Left lung (tissue), 10 donors: ENCODE results near the gene EPHB2. TPM values are rescaled to one million over a fixed set of nuclear protein-coding genes. Genes with fewer than 3 reads are reported as not detected.
A peak's percentile ranks its signal among the peaks of the same experiment; 100 is the strongest.

Source experiments
- ATAC-seq: fragments of 200-7000 bp; cut with Tn5 transposase; one replicate; pipeline ENCODE4 v1.9.1; 2020; ENCODE audit warnings: moderate library complexity
- DNase-seq, 4 donors: peaks; one replicate each; pipeline ENCODE4 v3.0.0-alpha.2; 2013 to 2020
- H3K27ac ChIP-seq, 2 donors: fragments of 200-600 bp; sonication (generic) in 1 of 2; one replicate each; pipeline versions ENCODE4 v1.5.0 to v1.8.0; 2020 to 2021
- H3K27me3 ChIP-seq, 2 donors: fragments of 200-600 bp; sonication (generic) in 1 of 2; one replicate each; pipeline versions ENCODE4 v1.5.0 to v1.8.0; 2020 to 2021
- H3K36me3 ChIP-seq, 2 donors: fragments of 200-600 bp; sonication (generic) in 1 of 2; one replicate each; pipeline versions ENCODE4 v1.5.0 to v1.8.0; 2020 to 2021
- H3K4me1 ChIP-seq, 2 donors: fragments of 200-600 bp; one replicate each; pipeline ENCODE4 v1.8.0; 2021
- H3K4me3 ChIP-seq, 2 donors: fragments of 200-600 bp; sonication (generic) in 1 of 2; one replicate each; pipeline versions ENCODE4 v1.5.0 to v1.8.0; 2020 to 2021; ENCODE audit warnings: mild to moderate bottlenecking in 1 of 2
- H3K9me3 ChIP-seq, 2 donors: fragments of 200-600 bp; sonication (generic) in 1 of 2; one replicate each; pipeline versions ENCODE4 v1.5.0 to v1.8.0; 2020 to 2021
- CTCF ChIP-seq, 2 donors: fragments of 200-600 bp; sonication (generic) in 1 of 2; IDR thresholded peaks; one replicate each; pipeline versions ENCODE4 v1.5.0 to v1.8.0; 2021; ENCODE audit warnings: antibody characterized with exemption in 2 of 2
- intact Hi-C, 2 donors: fragments of 100-400 bp; cut with DNase I; formaldehyde crosslinking; loops; one replicate each; pipeline versions ENCODE4 v1.11.2 to v1.14.2; 2022
- polyA plus RNA-seq, 6 donors: library from polyadenylated mRNA; unstranded; fragments of 120-200 nt; gene quantifications; one replicate each; pipeline ENCODE4 v1.2.1, GENCODE V29; 2013; ENCODE audit not compliant: insufficient read length in 6 of 6
- total RNA-seq, 2 donors: library from RNA; stranded (reverse); fragmentation: NEBNext Ultra II Directional; extraction: Animal tissue kit (Norgen Biotek cat#: 25700); gene quantifications; one replicate each; pipeline ENCODE4 v1.2.1, GENCODE V29; 2021
- donor health status: DM: no; HTN: yes; CAD: no.
- donor health status: DM: no; HTN: no; CAD: no.

The EPHB2 gene
- total and polyA plus RNA-seq, 8 donors: 11.3 to 21.0 (median 17.2) TPM

- DNase-seq (no peak), ATAC-seq (no peak)
- H3K27ac ChIP-seq: no peak overlapping the region
- no peaks in the 10 kb centered on the region for H3K36me3 ChIP-seq
- intact Hi-C loops: no loop called here
- H3K4me3 ChIP-seq: no peak overlapping the region
- no peaks in the 10 kb centered on the region for H3K4me1 ChIP-seq
- H3K9me3 ChIP-seq: no peaks in the 10 kb centered on the region
- TF ChIP-seq CTCF (IDR thresholded peaks at IDR 0.05): no peak
- H3K27me3 ChIP-seq: peaks cover 0 to 6% of the 10 kb centered on the region in 2 donors
These were observed 12.7 kb upstream of the EPHB2 start for GRCh38 chr1:22697980-22698379.

- no peak overlapping the region for H3K4me3 ChIP-seq
- H3K4me1 ChIP-seq: no peaks in the 10 kb centered on the region
- no peak for TF ChIP-seq CTCF (IDR thresholded peaks at IDR 0.05)
- ATAC-seq (no peak), DNase-seq (no peak)
- H3K27me3 ChIP-seq: no peaks in the 10 kb centered on the region
- no peaks in the 10 kb centered on the region for H3K36me3 ChIP-seq
- H3K9me3 ChIP-seq: no peaks in the 10 kb centered on the region
- intact Hi-C loops: loop anchor here in 1 of 2 donors (10.0 kb wide), 1 partner anchor 165 kb away; no protein-coding TSS in a partner anchor
- no peak overlapping the region for H3K27ac ChIP-seq
These were observed 10.7 kb upstream of the EPHB2 start for GRCh38 chr1:22699681-22700520.

- Histone ChIP-seq H3K4me3 (no peak overlapping the region), H3K27me3 (no peaks in the 10 kb centered on the region), H3K9me3 (no peaks in the 10 kb centered on the region), H3K27ac (no peak overlapping the region), H3K36me3 (no peaks in the 10 kb centered on the region), H3K4me1 (no peaks in the 10 kb centered on the region)
- no peak for TF ChIP-seq CTCF (IDR thresholded peaks at IDR 0.05)
- ATAC-seq (no peak), DNase-seq (no peak)
- intact Hi-C loops: loop anchor here in 1 of 2 donors (10.0 kb wide), 1 partner anchor 162 kb away; no protein-coding TSS in a partner anchor
These were observed 8.1 kb upstream of the EPHB2 start for GRCh38 chr1:22702296-22703085.

- peak; percentile 86 for TF ChIP-seq CTCF (IDR thresholded peaks at IDR 0.05)
- intact Hi-C loops: loop anchor here in 1 of 2 donors (10.0 kb wide), 1 partner anchor 160 kb away; no protein-coding TSS in a partner anchor
- peaks cover under 1 to 3% of the 10 kb centered on the region in 2 donors for H3K4me1 ChIP-seq
These were observed 6.1 kb upstream of the EPHB2 start for GRCh38 chr1:22704440-22705067.

More at GRCh38 chr1:22704440-22705067, 6.1 kb upstream of the EPHB2 start:
- DNase-seq (peak in 3 of 4 donors; percentile 71 to 88 (median 86)), ATAC-seq (peak; percentile 99)
- Histone ChIP-seq H3K4me3 (no peak overlapping the region), H3K36me3 (no peaks in the 10 kb centered on the region), H3K27ac (no peak overlapping the region), H3K27me3 (peaks cover 5 to 18% of the 10 kb centered on the region in 2 donors), H3K9me3 (no peaks in the 10 kb centered on the region)
